SK-N-SH treated with all-trans-retinoic acid at 6 μM for 48 hours (cell line): ENCODE measurements around the gene RMND5A.

ENCODE experiments used
- ESRRG ChIP-seq: fragments of 250-450 bp; sonication (Bioruptor Pico); IDR thresholded peaks from 2 replicates; pipeline ENCODE4 v1.6.1; 2021; ENCODE audit warnings: mild to moderate bottlenecking
- ISL1 ChIP-seq: fragments of 250-450 bp; sonication (Bioruptor Pico); IDR thresholded peaks from 2 replicates; pipeline ENCODE4 v2.1.2; 2022; ENCODE audit warnings: mild to moderate bottlenecking, moderate library complexity
- SNAI2 ChIP-seq: fragments of 250-450 bp; sonication (Bioruptor Pico); IDR thresholded peaks from 2 replicates; pipeline ENCODE4 v1.5.0; 2020; ENCODE audit warnings: mild to moderate bottlenecking, moderate library complexity
- TCF4 ChIP-seq: fragments of 250-450 bp; sonication (Bioruptor Pico); IDR thresholded peaks from 2 replicates; pipeline ENCODE4 v1.8.0; 2021; ENCODE audit warnings: mild to moderate bottlenecking, moderate library complexity, borderline replicate concordance
- TOX ChIP-seq: fragments of 250-450 bp; sonication (Bioruptor Pico); IDR thresholded peaks from 2 replicates; pipeline ENCODE4 v1.8.0; 2021; ENCODE audit warnings: mild to moderate bottlenecking, moderate library complexity, borderline replicate concordance
- TSHZ2 ChIP-seq: fragments of 250-450 bp; sonication (Bioruptor Pico); IDR thresholded peaks from 2 replicates; pipeline ENCODE4 v1.5.0; 2020; ENCODE audit warnings: mild to moderate bottlenecking, moderate library complexity
- ZFP3 ChIP-seq: fragments of 250-450 bp; sonication (Bioruptor Pico); IDR thresholded peaks from 2 replicates; pipeline ENCODE4 v1.5.0; 2020; ENCODE audit warnings: mild to moderate bottlenecking, moderate library complexity
- ZFP30 ChIP-seq: fragments of 450-650 bp; formaldehyde crosslinking; IDR thresholded peaks from 2 replicates; pipeline ENCODE4 v1.5.0; 2022; ENCODE audit warnings: mild to moderate bottlenecking, moderate library complexity
- ZNF8 ChIP-seq: fragments of 450-650 bp; formaldehyde crosslinking; IDR thresholded peaks from 2 replicates; pipeline ENCODE4 v1.5.0; 2020; ENCODE audit warnings: mild to moderate bottlenecking, moderate library complexity
- TF ChIP-seq, protein P1 (sequence below): fragments of 250-450 bp; sonication (Bioruptor Pico); IDR thresholded peaks from 2 replicates; pipeline ENCODE4 v1.8.0; 2021; ENCODE audit warnings: low read depth, mild to moderate bottlenecking, moderate library complexity, borderline replicate concordance
- TF ChIP-seq, protein P2 (sequence below): fragments of 250-450 bp; sonication (Bioruptor Pico); IDR thresholded peaks from 2 replicates; pipeline ENCODE4 v1.5.1; 2021; ENCODE audit warnings: mild to moderate bottlenecking, moderate library complexity
- TF ChIP-seq, protein P3 (sequence below): fragments of 250-450 bp; sonication (Bioruptor Pico); IDR thresholded peaks from 2 replicates; pipeline ENCODE4 v1.5.1; 2020; ENCODE audit warnings: low read depth, mild to moderate bottlenecking, moderate library complexity

- TF ChIP-seq, protein P1, sequence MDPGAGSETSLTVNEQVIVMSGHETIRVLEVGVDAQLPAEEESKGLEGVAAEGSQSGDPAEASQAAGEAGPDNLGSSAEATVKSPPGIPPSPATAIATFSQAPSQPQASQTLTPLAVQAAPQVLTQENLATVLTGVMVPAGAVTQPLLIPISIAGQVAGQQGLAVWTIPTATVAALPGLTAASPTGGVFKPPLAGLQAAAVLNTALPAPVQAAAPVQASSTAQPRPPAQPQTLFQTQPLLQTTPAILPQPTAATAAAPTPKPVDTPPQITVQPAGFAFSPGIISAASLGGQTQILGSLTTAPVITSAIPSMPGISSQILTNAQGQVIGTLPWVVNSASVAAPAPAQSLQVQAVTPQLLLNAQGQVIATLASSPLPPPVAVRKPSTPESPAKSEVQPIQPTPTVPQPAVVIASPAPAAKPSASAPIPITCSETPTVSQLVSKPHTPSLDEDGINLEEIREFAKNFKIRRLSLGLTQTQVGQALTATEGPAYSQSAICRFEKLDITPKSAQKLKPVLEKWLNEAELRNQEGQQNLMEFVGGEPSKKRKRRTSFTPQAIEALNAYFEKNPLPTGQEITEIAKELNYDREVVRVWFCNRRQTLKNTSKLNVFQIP (CRISPR knock-in tag), result no peak
- TF ChIP-seq, protein P2, sequence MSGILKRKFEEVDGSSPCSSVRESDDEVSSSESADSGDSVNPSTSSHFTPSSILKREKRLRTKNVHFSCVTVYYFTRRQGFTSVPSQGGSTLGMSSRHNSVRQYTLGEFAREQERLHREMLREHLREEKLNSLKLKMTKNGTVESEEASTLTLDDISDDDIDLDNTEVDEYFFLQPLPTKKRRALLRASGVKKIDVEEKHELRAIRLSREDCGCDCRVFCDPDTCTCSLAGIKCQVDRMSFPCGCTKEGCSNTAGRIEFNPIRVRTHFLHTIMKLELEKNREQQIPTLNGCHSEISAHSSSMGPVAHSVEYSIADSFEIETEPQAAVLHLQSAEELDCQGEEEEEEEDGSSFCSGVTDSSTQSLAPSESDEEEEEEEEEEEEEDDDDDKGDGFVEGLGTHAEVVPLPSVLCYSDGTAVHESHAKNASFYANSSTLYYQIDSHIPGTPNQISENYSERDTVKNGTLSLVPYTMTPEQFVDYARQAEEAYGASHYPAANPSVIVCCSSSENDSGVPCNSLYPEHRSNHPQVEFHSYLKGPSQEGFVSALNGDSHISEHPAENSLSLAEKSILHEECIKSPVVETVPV (CRISPR knock-in tag), result no peak
- TF ChIP-seq, protein P3, sequence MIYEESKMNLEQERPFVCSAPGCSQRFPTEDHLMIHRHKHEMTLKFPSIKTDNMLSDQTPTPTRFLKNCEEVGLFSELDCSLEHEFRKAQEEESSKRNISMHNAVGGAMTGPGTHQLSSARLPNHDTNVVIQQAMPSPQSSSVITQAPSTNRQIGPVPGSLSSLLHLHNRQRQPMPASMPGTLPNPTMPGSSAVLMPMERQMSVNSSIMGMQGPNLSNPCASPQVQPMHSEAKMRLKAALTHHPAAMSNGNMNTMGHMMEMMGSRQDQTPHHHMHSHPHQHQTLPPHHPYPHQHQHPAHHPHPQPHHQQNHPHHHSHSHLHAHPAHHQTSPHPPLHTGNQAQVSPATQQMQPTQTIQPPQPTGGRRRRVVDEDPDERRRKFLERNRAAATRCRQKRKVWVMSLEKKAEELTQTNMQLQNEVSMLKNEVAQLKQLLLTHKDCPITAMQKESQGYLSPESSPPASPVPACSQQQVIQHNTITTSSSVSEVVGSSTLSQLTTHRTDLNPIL, result no peak
- TF ChIP-seq TSHZ2 (no peak), TCF4 (CRISPR knock-in tag) (no peak), ZFP30 (CRISPR knock-in tag) (no peak), ZFP3 (CRISPR knock-in tag) (no peak), ZNF8 (CRISPR knock-in tag) (no peak), ISL1 (CRISPR knock-in tag) (no peak), ESRRG (CRISPR knock-in tag) (no peak), TOX (CRISPR knock-in tag) (no peak), SNAI2 (no peak)
Observed at GRCh38 chr2:86800856-86801567, 80.9 kb downstream of the RMND5A start.
